Activated CD4-positive, CD25-positive, alpha-beta regulatory T cell treated with anti-CD3 and anti-CD28 coated beads, Interleukin-2, amount 50 U/mL, for 16 hours (primary cell): ENCODE results near the gene TIMMDC1.

Experiments
- DNase-seq: peaks from one replicate; pipeline ENCODE4 v3.0.0-alpha.2; 2020; ENCODE audit warnings: low read depth, low spot score

Gene TIMMDC1

GRCh38 chr3:119498186-119499011, at the start of gene TIMMDC1:
TSS of gene TIMMDC1 (plus strand) at chr3:119498547. CDS start at chr3:119498734, 187 bp downstream.
- peak; percentile 98 for DNase-seq

GRCh38 chr3:119453822-119454221, 44.5 kb upstream of the TIMMDC1 start:
- DNase-seq = no peak

- DNase-seq = no peak
Observed at GRCh38 chr3:119456469-119456868, 41.9 kb upstream of the TIMMDC1 start.

GRCh38 chr3:119457246-119457645, 41.1 kb upstream of the TIMMDC1 start:
- DNase-seq = no peak

GRCh38 chr3:119463171-119464169, 34.9 kb upstream of the TIMMDC1 start, which contains the start of gene TMEM39A:
TSS of gene TMEM39A (minus strand) at chr3:119463615. CDS start at chr3:119462074, 1,541 bp downstream.
- peak; percentile 98 for DNase-seq

- no peak for DNase-seq
Observed at GRCh38 chr3:119468041-119468440, 30.3 kb upstream of the TIMMDC1 start.

GRCh38 chr3:119469418-119470189, 28.7 kb upstream of the TIMMDC1 start:
- no peak for DNase-seq

GRCh38 chr3:119470866-119471265, 27.5 kb upstream of the TIMMDC1 start:
- DNase-seq = no peak

- DNase-seq = no peak
Observed at GRCh38 chr3:119481079-119481478, 17.3 kb upstream of the TIMMDC1 start.

- DNase-seq = no peak
Observed at GRCh38 chr3:119483101-119483500, 15.2 kb upstream of the TIMMDC1 start.

GRCh38 chr3:119485563-119485962, 12.8 kb upstream of the TIMMDC1 start:
- no peak for DNase-seq

GRCh38 chr3:119490153-119490552, 8.2 kb upstream of the TIMMDC1 start:
- DNase-seq = no peak

GRCh38 chr3:119492128-119492527, 6.2 kb upstream of the TIMMDC1 start:
- no peak for DNase-seq

GRCh38 chr3:119492810-119493209, 5.5 kb upstream of the TIMMDC1 start:
- no peak for DNase-seq

- no peak for DNase-seq
Observed at GRCh38 chr3:119494597-119494996, 3.8 kb upstream of the TIMMDC1 start.

- no peak for DNase-seq
Observed at GRCh38 chr3:119497820-119498185, 544 bp upstream of the TIMMDC1 start.

- no peak for DNase-seq
Observed at GRCh38 chr3:119500265-119500664, 1.9 kb downstream of the TIMMDC1 start.

GRCh38 chr3:119500901-119501300, 2.6 kb downstream of the TIMMDC1 start:
- DNase-seq = no peak

GRCh38 chr3:119506631-119507030, 8.3 kb downstream of the TIMMDC1 start:
- DNase-seq = no peak

GRCh38 chr3:119507404-119507803, 9.1 kb downstream of the TIMMDC1 start:
- DNase-seq = no peak

GRCh38 chr3:119508172-119508845, 10.0 kb downstream of the TIMMDC1 start:
- no peak for DNase-seq
